Endothelial cell of umbilical vein (primary cell): ENCODE data around the gene PIK3C3. TPM values are rescaled to one million over a fixed set of nuclear protein-coding genes. Genes with fewer than 3 reads are reported as not detected.
"Not testable (repeated sequence)": the region's sequence is repeated elsewhere in the genome, so short reads cannot be mapped to it uniquely, and the experiment has no call there.

ENCODE experiments used
- BruUV-seq: library from RNA; stranded (reverse); fragments of 400-500 nt; replicated peaks from 2 replicates; lab custom pipeline; 2021; lab: Mats Ljungman, UMichigan
- CTCF ChIA-PET: fragments of 300-600, 350-600 bp; sonication (Branson Sonifier 250); formaldehyde crosslinking; loops from one replicate; lab custom pipeline; 2021; ENCODE audit warnings: antibody characterized with exemption, inconsistent platforms; lab: Charles Lee
- POLR2A ChIA-PET: fragments of 300-600, 350-600 bp; sonication (Branson Sonifier 250); formaldehyde crosslinking; loops from one replicate; lab custom pipeline; 2021; ENCODE audit warnings: antibody characterized with exemption, inconsistent platforms; lab: Charles Lee
- DNase-seq: peaks from one replicate; pipeline ENCODE4 v3.0.0-alpha.2; 2011; ENCODE audit warnings: low read depth, low spot score
- FAIRE-seq: peaks from 2 replicates; lab custom pipeline; 2011; peaks lifted over from hg19 to GRCh38; lab: Jason Lieb, UNC
- H2AFZ ChIP-seq: 2 replicates; pipeline ENCODE4 v1.6.0; 2012; ENCODE audit warnings: low read depth, low read length, control low read depth, inconsistent platforms
- H3K27ac ChIP-seq: 2 replicates; pipeline ENCODE4 v1.5.1; 2011; ENCODE audit warnings: low read depth, mild to moderate bottlenecking, control low read depth, low read length, moderate library complexity; ENCODE audit not compliant: insufficient read depth
- H3K27me3 ChIP-seq, 2 experiments: 2 replicates each; pipeline versions ENCODE4 v1.6.0 to v1.6.1; 2011; ENCODE audit warnings: low read length in 2 of 2, mixed read lengths in 1 of 2; ENCODE audit not compliant: control insufficient read depth in 2 of 2, insufficient read depth in 2 of 2
- H3K36me3 ChIP-seq, 2 experiments: 2 replicates in 1 of 2; 3 replicates in 1 of 2; pipeline ENCODE4 v1.5.1; 2011; ENCODE audit warnings: low read length in 2 of 2, mild to moderate bottlenecking in 1 of 2, moderate library complexity in 1 of 2; ENCODE audit not compliant: control insufficient read depth in 2 of 2, insufficient read depth in 2 of 2; ENCODE audit errors: extremely low read depth in 1 of 2
- H3K4me1 ChIP-seq: 3 replicates; pipeline ENCODE4 v1.5.1; 2011; ENCODE audit warnings: mild to moderate bottlenecking, low read length; ENCODE audit not compliant: control insufficient read depth, insufficient read depth; ENCODE audit errors: extremely low read depth
- H3K4me2 ChIP-seq: 2 replicates; pipeline ENCODE4 v1.6.1; 2011; ENCODE audit warnings: low read length, control low read depth, mixed read lengths; ENCODE audit not compliant: insufficient read depth
- H3K4me3 ChIP-seq, 3 experiments: fragments of 200-600 bp in 1 of 3; sonication (generic), shearing (Covaris generic) in 1 of 3; replicated peaks in 1 of 3; 2 replicates each; pipeline ENCODE4 v1.5.1; 2011 to 2016; ENCODE audit warnings: control low read depth in 3 of 3, low read length in 3 of 3, mild to moderate bottlenecking in 2 of 3, inconsistent platforms in 1 of 3, low read depth in 1 of 3, moderate library complexity in 1 of 3; ENCODE audit not compliant: insufficient read depth in 1 of 3
- H3K79me2 ChIP-seq: 2 replicates; pipeline ENCODE4 v1.6.0; 2012; ENCODE audit warnings: low read length, inconsistent platforms; ENCODE audit not compliant: control insufficient read depth, insufficient read depth
- H3K9ac ChIP-seq: replicated peaks from 2 replicates; pipeline ENCODE3; 2011; ENCODE audit warnings: low read length, control low read depth; ENCODE audit not compliant: insufficient read depth; ENCODE audit errors: extremely low read depth
- H3K9me1 ChIP-seq: replicated peaks from 3 replicates; pipeline ENCODE4 v1.6.0; 2011; ENCODE audit warnings: mild to moderate bottlenecking, low read length; ENCODE audit not compliant: control insufficient read depth, insufficient read depth; ENCODE audit errors: extremely low read depth
- H3K9me3 ChIP-seq: replicated peaks from 2 replicates; pipeline ENCODE4 v1.5.1; 2012; ENCODE audit warnings: low read length, inconsistent platforms; ENCODE audit not compliant: control insufficient read depth, insufficient read depth
- H4K20me1 ChIP-seq: replicated peaks from 2 replicates; pipeline ENCODE3; 2011; ENCODE audit warnings: mild to moderate bottlenecking, low read length; ENCODE audit not compliant: control insufficient read depth, insufficient read depth; ENCODE audit errors: extremely low read depth
- FOS ChIP-seq: IDR thresholded peaks from 2 replicates; pipeline ENCODE4 v1.6.1; 2011; ENCODE audit warnings: mild to moderate bottlenecking, low read length, moderate library complexity, borderline replicate concordance; ENCODE audit not compliant: insufficient read depth
- GATA2 ChIP-seq: IDR thresholded peaks from 2 replicates; pipeline ENCODE4 v1.7.0; 2011; ENCODE audit warnings: low read depth, mild to moderate bottlenecking, moderate library complexity, mixed read lengths, low read length; ENCODE audit not compliant: insufficient read length, insufficient read depth
- POLR2AphosphoS5 ChIP-seq: IDR thresholded peaks from 2 replicates; pipeline ENCODE4 v1.6.1; 2012; ENCODE audit warnings: low read depth, mild to moderate bottlenecking, control low read depth, low read length, moderate library complexity; ENCODE audit not compliant: insufficient read depth
- dilution Hi-C: fragments of 300-500 bp; cut with MboI; formaldehyde crosslinking; loops from one replicate; pipeline ENCODE4 v1.15.0; 2019; ENCODE audit warnings: low sequenced_read_pairs; ENCODE audit not compliant: extremely low pct_ligation_motif_present
- intact Hi-C: fragments of 100-400 bp; cut with micrococcal nuclease; formaldehyde crosslinking; loops from one replicate; pipeline ENCODE4 v1.10.0; 2022
- polyA plus RNA-seq, 4 experiments: library from polyadenylated mRNA; depleted of rRNA in 3 of 4; stranded (reverse) in 3 of 4; unstranded in 1 of 4; fragments of >200 nt; gene quantifications; 2 replicates each; pipeline versions ENCODE4 v1.2.1 to v1.2.3, GENCODE V29; 2011 to 2012; ENCODE audit warnings: missing spikeins in 1 of 4
- total RNA-seq: library from RNA; stranded (reverse); gene quantifications from 2 replicates; pipeline ENCODE4 v1.2.3, GENCODE V29; 2021
- TF ChIP-seq, protein P1 (sequence below), 2 donors: IDR thresholded peaks; 1 replicate in 1 of 2; 2 replicates in 1 of 2; pipeline ENCODE4 v1.5.1; 2011; ENCODE audit warnings: low read length in 2 of 2, mild to moderate bottlenecking in 2 of 2, moderate library complexity in 2 of 2, control low read depth in 1 of 2, inconsistent platforms in 1 of 2, low read depth in 1 of 2; ENCODE audit not compliant: insufficient read depth in 1 of 2; ENCODE audit errors: extremely low read depth in 1 of 2

Gene PIK3C3
- total and polyA plus RNA-seq, 2 donors (not counting 3 experiments of a cell fraction or from before 2014, with no cell fraction given) = 19.5 to 47.3 TPM

DNA sequence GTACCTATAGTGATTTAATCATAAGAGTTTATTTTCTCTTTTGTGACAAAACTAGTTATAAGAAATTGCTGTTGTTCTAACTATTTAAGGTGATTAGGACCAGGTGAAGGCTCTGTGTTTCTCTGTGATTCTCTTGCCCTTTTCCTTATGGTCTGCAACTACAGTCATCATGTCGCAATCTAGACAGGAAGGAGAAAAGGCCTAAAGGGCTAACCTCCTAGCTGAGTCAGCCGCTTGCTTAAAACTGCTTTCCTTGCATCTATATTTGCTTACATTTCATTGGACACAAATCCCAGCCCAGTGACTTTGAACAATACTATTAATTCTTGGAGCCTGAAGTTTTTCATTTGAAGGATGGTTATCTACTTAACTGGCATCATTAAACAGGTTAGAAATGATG is 93.1 kb downstream of the PIK3C3 start:
- Histone ChIP-seq H4K20me1 (no peaks in the 10 kb centered on the region), H3K4me1 (peaks cover 12% of the 10 kb centered on the region), H3K27me3 (no peaks in the 10 kb centered on the region), H3K79me2 (no peaks in the 10 kb centered on the region), H3K9me1 (no peaks in the 10 kb centered on the region), H2AFZ (no peak overlapping the region), H3K9me3 (no peaks in the 10 kb centered on the region), H3K9ac (no peak overlapping the region), H3K4me2 (peak overlapping the region; percentile 24), H3K4me3 (no peak overlapping the region), H3K27ac (no peak overlapping the region), H3K36me3 (no peaks in the 10 kb centered on the region)
- intact Hi-C loops (no loop called here), dilution Hi-C loops (no loop called here)
- TF ChIP-seq FOS (peak; percentile 85), POLR2AphosphoS5 (peak; percentile 29), GATA2 (peak; percentile 55)
- TF ChIP-seq, protein P1, sequence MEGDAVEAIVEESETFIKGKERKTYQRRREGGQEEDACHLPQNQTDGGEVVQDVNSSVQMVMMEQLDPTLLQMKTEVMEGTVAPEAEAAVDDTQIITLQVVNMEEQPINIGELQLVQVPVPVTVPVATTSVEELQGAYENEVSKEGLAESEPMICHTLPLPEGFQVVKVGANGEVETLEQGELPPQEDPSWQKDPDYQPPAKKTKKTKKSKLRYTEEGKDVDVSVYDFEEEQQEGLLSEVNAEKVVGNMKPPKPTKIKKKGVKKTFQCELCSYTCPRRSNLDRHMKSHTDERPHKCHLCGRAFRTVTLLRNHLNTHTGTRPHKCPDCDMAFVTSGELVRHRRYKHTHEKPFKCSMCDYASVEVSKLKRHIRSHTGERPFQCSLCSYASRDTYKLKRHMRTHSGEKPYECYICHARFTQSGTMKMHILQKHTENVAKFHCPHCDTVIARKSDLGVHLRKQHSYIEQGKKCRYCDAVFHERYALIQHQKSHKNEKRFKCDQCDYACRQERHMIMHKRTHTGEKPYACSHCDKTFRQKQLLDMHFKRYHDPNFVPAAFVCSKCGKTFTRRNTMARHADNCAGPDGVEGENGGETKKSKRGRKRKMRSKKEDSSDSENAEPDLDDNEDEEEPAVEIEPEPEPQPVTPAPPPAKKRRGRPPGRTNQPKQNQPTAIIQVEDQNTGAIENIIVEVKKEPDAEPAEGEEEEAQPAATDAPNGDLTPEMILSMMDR (IDR thresholded peaks at IDR 0.05; ENCODE audit: extremely low read depth in 1 of 2, insufficient read depth in 1 of 2, low read depth in 1 of 2, low read length in 2 of 2) = no peak
- ChIA-PET POLR2A (no interaction called here), CTCF (interaction anchor here (1.2 to 2.4 kb wide), 4 partner anchors 13 to 66 kb away, joined by 3 to 23 read pairs (median 6); no protein-coding TSS in a partner anchor)
- FAIRE-seq (peak; percentile 89), DNase-seq (peak; percentile 76)
- BruUV-seq = no TSS peak

DNA sequence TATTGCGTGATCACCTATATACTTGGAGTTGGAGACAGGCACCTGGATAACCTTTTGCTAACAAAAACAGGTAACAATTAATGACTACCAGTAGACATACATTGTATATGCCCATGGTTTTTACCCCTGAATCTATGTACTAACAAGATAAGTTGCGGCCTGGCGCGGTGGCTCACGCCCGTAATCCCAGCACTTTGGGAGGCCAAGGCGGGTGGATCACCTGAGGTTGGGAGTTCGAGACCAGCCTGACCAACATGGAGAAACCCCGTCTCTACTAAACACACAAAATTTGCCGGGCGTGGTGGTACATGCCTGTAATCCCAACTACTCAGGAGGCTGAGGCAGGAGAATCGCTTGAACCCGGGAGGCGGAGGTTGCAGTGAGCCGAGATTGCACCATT is 94.5 kb downstream of the PIK3C3 start:
- H3K9me1 ChIP-seq, intact Hi-C loops, H4K20me1 ChIP-seq, dilution Hi-C loops, H3K9ac ChIP-seq, H3K27ac ChIP-seq, DNase-seq, BruUV-seq, H3K79me2 ChIP-seq, H2AFZ ChIP-seq, H3K4me2 ChIP-seq, H3K27me3 ChIP-seq, H3K4me3 ChIP-seq, FAIRE-seq, POLR2A ChIA-PET, H3K36me3 ChIP-seq, H3K9me3 ChIP-seq: not testable (repeated sequence)
- CTCF ChIA-PET = interaction anchor here (1.0 to 5.7 kb wide), 3 partner anchors 9 to 65 kb away, joined by 4 to 98 read pairs (median 42); no protein-coding TSS in a partner anchor
- peaks cover 12% of the 10 kb centered on the region for H3K4me1 ChIP-seq
